ENCODE measurements around the gene ATG3.

DNA sequence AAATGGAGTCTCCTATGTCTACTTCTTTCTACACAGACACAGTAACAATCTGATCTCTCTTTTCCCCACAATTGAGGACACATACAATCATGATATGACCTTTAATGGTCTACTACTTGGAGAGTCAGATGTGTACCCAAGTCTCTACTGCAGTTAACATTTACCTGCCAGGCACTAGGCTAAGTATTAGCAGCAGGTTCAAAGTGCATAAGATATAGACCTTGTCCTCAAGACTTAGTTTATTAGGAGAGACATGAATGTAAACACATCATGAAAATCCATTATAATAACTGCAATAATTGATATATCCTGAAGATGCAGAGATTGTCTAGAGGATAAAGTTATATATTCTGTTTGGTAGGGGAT lies 3.2 kb upstream of the ATG3 start:
- TF ChIP-seq, protein P1, sequence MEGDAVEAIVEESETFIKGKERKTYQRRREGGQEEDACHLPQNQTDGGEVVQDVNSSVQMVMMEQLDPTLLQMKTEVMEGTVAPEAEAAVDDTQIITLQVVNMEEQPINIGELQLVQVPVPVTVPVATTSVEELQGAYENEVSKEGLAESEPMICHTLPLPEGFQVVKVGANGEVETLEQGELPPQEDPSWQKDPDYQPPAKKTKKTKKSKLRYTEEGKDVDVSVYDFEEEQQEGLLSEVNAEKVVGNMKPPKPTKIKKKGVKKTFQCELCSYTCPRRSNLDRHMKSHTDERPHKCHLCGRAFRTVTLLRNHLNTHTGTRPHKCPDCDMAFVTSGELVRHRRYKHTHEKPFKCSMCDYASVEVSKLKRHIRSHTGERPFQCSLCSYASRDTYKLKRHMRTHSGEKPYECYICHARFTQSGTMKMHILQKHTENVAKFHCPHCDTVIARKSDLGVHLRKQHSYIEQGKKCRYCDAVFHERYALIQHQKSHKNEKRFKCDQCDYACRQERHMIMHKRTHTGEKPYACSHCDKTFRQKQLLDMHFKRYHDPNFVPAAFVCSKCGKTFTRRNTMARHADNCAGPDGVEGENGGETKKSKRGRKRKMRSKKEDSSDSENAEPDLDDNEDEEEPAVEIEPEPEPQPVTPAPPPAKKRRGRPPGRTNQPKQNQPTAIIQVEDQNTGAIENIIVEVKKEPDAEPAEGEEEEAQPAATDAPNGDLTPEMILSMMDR (IDR thresholded peaks at IDR 0.05): no peak
- no peak for TF ChIP-seq ZFX (IDR thresholded peaks at IDR 0.05; ENCODE audit: borderline replicate concordance)
